T-helper 2 cell treated with Interferon-gamma antibody and Interleukin-4, amounts not matched to agents 100 ng/mL and 5 ng/mL, for 36 hours (primary cell): Measurements from ENCODE around the gene SDK1. TPM values are rescaled to one million over a fixed set of nuclear protein-coding genes. Genes with fewer than 3 reads are reported as not detected.

Experiments
- intact Hi-C: fragments of 100-400 bp; cut with micrococcal nuclease; formaldehyde crosslinking; loops from one replicate; pipeline ENCODE4 v1.15.1; 2023
- total RNA-seq: library from RNA; stranded (reverse); gene quantifications from 2 replicates; pipeline ENCODE4 v1.2.3, GENCODE V29; 2022

Gene SDK1
- total RNA-seq, 1 donor from 2014 or later = 0.09 TPM

- intact Hi-C loops = loop anchor here (10.0 kb wide), 1 partner anchor 65 kb away; no protein-coding TSS in a partner anchor
These were observed 98.8 kb downstream of the SDK1 start for GRCh38 chr7:3399858-3400257.

DNA sequence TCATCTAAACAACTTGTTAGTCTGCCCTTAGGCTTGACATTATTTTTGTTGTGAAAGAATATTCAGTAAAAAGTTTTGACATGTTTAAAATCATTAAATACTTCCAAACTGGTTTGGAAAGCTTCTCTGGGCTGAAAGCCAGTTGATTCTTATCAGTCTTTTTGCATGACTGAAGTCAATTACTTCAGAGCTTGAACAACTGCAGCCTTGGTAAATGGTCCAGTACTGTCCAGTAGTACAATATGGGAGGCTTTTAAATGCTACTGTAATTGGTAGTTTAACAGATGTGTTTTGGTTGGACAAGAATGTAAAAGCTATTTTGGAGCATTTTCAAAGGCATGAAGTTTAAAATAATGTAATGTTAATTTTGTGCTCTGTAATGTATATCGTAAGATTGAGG, 103.4 kb downstream of the SDK1 start:
- intact Hi-C loops = loop anchor here (10.0 kb wide), 1 partner anchor 60 kb away; no protein-coding TSS in a partner anchor

DNA sequence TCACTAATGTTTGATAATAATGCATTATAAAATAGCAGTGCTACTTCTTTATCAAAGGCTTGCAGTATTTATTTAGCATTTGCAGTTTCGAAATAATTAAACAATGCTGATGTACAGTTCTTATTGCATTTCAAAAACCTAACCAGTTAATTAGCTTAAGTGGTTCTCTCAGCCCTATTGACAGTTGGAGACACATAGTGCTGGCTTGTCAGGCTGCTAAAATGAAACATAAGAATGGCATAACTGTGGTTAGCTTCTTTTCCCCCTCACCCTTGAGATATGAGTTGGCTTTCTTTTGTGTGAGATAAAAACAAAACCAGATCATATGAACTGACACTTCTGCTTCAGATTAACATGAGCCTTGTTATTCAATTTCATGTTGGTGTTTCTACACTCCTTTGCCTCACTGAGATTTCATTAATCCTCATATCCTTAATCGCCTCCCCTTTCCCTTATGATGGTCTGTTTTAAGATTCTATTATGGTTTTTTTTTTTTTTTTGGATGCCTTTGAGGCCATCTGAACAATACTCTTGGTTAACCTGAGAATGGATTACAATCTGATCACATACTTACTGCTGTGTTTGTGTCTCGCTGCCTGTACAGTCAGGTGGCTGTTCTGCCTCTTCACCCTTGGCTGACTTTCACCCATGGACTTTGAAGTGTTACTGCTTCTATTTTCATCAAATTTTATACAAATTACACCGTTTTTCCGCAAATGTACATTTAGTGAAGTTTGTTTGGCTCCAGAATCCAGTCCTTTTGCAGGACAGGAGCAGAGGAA, 108.0 kb downstream of the SDK1 start:
- intact Hi-C loops = loop anchor here (10.0 kb wide), 1 partner anchor 56 kb away; no protein-coding TSS in a partner anchor

DNA sequence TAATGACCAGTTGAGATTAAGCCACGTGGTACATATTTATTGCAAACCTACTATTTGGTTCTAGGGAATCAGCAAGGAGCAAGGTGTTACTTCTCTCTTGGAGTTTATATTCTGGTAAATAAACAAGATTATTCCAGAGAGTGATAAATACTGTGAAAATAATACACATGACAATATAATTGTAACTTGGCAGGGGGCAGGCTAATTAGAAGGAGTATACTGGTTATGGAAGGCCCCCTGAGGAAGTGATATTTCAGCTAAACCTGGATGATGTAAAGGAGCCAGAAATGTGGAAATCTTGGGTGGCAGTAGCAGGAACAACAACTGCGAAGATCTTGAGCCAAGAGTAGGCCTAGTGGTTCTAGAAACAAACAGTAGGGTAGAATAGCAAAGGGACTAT, 111.8 kb downstream of the SDK1 start:
- intact Hi-C loops = no loop called here

DNA sequence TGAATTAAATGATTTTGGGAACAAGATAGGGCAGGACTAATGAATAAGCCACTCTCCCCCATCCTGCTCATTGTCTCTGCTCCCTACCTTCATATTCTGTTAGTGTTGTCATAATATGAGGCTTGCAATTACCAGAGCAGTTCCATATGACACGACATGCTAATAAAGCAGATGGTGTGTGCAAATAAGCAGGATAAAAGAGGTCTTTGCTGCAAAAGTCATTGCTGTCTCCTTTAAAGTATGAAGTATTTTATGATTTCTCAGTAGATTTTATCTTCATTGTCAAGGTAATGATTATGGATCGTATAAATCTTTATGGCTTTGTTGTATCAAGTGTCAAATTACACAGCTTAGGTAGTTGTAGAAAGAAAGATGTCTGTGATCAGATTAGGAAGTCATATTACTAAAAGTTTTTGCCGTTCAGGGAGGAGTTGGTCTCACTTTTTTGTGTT, 114.8 kb downstream of the SDK1 start:
- intact Hi-C loops = no loop called here

GRCh38 chr7:3416453-3416852, 115.4 kb downstream of the SDK1 start:
- intact Hi-C loops = no loop called here

- intact Hi-C loops = no loop called here
These were observed 124.0 kb downstream of the SDK1 start for GRCh38 chr7:3425087-3425486.

DNA sequence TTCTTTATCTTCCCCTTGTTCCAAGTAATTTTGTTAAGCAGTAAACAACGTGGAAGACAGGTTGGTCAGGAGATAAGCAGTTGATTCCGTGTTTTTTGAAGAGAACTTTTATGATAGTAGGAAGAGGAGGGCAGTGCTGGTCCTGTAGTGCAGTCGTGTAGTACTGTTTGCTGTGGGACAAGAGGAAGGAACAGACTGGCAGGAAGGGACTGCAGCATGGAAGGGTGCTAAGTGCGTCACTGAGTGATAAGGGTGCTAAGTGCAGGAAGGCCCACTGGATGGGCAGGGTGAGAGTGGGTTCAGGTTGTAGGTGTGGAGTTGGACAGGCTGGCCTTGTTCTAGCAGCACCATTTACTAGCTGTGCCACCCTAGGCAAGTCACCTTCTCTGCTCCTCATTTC, 125.0 kb downstream of the SDK1 start:
- intact Hi-C loops = no loop called here

DNA sequence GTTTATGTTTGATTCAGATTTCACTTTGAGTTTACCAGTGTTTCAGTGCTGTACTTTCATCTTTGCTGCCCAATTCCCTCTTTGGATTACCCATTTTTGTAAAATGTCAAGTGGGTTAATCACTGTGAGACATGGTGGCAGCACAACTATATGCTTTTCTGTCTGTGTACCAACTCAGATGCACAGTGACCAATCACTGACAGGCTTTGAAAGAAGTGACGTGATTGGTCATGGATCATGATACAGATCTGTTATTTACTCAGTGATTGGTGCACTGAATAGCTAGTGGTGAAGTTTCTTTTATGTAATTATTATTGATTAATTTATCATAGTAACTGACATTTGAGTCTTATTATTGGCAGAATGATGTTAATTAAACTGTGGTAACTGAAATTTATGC, 126.9 kb downstream of the SDK1 start:
- intact Hi-C loops = no loop called here

- intact Hi-C loops = no loop called here
These were observed 128.9 kb downstream of the SDK1 start for GRCh38 chr7:3429981-3430380.

DNA sequence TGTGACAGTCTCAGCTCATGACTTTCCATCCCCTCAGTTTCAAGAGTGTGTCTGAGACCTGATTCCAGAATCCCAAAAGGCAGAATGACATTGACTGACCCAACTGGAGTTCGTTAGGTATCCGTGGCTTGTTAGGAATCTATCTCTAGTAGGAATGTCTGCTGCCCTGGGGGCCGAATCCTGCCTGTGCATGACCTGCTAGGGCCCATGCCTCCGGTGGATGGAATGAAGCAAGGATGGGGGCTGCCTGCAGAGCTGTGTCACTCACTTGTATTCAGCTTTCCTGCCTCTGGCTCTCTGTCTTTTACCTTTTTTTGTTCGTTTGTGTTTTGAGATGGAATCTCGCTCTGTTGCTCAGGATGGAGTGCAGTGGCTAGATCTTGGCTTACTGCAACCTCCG, 129.5 kb downstream of the SDK1 start:
- intact Hi-C loops = no loop called here

GRCh38 chr7:3431306-3431705, 130.3 kb downstream of the SDK1 start:
- intact Hi-C loops = no loop called here

- intact Hi-C loops = no loop called here
These were observed 131.9 kb downstream of the SDK1 start for GRCh38 chr7:3432911-3433310.

DNA sequence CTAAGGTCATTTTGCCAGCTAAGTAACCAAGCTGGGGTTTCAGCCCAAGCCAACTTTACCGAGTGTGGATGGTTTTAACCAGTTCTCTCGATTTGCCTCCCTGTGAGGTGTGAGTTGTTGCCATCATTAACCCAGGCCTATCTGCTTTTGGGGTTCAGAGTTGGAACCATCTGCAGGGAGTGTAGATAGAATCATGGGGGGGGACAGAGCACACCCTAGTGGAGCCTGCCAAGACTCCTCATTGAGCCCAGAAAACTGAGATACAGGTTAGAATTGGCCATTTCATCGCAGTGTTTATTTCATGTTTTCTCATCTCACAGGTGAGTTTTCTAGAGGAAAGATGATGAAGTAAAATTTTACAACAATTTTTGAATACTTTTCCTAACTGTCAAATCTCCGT, 133.6 kb downstream of the SDK1 start:
- intact Hi-C loops = no loop called here

- intact Hi-C loops = no loop called here
These were observed 135.1 kb downstream of the SDK1 start for GRCh38 chr7:3436112-3436511.

DNA sequence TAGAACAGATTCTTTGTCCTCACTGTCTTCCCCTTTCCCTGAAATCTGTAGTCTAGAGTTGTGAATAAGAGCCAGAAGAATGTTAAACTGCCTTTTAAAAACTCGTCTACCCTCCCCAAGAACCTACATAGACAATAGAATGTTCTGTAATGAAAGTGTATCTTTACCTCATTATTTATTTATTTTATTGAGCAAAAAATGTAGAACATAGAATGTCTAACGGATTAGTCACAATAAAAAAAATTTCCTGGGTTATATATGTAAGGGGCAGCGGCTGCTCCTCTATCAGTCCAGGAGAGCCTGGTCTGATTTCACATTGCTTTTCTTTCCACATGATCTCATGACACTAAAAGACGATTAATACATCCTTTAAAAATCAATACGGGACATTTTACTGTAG, 135.7 kb downstream of the SDK1 start:
- intact Hi-C loops = no loop called here

- intact Hi-C loops = no loop called here
These were observed 136.4 kb downstream of the SDK1 start for GRCh38 chr7:3437467-3437866.

DNA sequence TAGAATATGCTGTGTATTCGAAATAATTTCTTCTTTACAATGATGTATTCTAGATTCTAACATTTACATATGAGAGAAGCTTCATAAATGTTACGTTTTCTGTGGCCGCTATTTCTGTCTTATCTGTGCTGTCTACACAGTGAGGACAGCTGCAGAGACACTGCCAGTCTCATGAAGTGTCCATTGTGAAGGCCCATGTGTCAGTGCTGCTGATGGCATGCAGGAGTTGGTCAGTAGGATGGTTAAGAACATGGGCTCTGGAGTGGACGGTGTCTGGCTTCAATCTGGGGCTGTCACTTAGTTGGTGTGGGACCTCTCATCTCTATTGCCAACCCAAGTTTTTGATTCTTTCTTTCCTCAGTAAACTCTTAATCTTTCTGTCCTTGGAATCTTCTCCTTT, 137.3 kb downstream of the SDK1 start:
- intact Hi-C loops = no loop called here

DNA sequence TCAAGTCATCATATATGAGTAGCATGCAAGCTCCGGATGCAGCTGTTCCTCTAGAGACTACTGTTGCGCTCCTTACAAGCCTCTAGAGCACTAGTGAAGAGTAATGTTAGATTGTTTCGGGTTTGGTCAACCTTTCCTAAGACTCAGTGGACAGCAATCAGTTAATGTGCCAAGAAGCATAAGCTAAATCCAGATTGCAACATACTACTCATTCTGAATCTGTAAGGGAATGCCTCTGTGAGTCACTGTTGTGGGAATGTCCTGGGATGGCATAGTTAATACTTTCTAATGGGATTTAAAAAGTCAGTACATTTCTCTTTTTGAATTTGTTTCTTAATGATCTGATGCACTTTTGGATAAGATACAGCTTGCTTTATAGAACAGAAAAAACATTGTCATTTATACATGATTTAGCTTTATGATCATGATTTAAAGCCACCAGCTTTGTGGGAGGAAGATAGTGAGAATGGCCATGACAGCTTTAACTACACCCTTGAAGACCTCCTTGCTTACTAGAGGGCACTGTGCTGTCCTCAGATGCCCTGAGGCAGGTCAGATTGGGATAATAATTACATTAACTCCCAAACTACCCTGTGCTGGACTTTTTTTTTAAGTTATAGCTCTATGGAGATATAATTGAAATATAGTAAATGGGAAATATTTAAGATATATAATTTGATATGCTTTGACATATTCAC, 138.4 kb downstream of the SDK1 start:
- intact Hi-C loops = no loop called here

DNA sequence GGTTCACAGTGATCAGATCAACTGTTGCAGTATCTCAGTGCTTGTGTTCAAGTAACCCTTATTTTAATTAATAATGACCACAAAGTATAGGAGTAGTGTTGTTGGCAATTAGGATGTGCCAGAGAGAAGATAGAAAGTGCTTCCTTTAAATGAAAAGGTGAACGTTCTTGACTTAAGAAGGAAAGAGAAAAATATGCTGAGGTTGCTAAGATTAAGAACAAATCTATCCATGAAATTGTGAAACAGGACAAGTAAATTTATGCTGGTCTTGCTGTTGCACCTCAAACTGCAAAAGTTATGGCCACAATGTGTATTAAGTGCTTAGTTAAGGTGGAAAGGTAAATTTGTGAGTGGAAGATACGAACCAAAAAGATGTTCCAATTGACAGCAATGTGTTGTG, 139.5 kb downstream of the SDK1 start:
- intact Hi-C loops = no loop called here

GRCh38 chr7:3443716-3444115, 142.7 kb downstream of the SDK1 start:
- intact Hi-C loops = no loop called here

DNA sequence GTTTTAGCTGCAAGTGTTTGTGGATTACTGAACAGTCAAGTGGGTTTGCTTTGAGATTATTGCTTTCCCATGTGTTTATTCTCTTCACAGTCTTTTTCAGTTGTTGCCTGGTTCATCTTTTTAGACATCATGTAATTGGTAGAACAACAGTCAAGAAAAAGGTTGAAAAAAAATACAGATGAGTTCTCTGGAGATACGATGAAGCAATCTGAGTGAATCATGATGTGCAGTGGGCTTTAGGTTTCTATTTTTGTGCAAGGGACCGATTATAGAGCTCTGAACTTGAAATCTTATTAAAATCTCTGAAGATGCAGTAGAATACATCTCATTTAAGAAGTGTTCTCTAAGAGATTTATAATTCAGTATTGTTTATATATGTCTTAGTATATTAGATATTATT, 145.7 kb downstream of the SDK1 start:
- intact Hi-C loops = no loop called here

GRCh38 chr7:3451701-3452100, 150.6 kb downstream of the SDK1 start:
- intact Hi-C loops = no loop called here
